HL-60 (cell line): Measurements from ENCODE around the gene ARMC10.

Source experiments
- DNase-seq, 2 experiments: peaks; one replicate each; pipeline ENCODE4 v3.0.0-alpha.2; 2010 to 2020; ENCODE audit warnings: low read depth in 1 of 2, low spot score in 1 of 2
- H3K27ac ChIP-seq: fragments of 250-450 bp; sonication (Bioruptor Pico); replicated peaks from 2 replicates; pipeline ENCODE4 v1.5.1; 2020; ENCODE audit warnings: mild to moderate bottlenecking, moderate library complexity
- H3K27me3 ChIP-seq: fragments of 250-450 bp; sonication (Bioruptor Pico); 2 replicates; pipeline ENCODE4 v1.5.1; 2021; ENCODE audit warnings: mild to moderate bottlenecking, moderate library complexity; ENCODE audit not compliant: insufficient read depth, poor library complexity, severe bottlenecking
- H3K4me3 ChIP-seq: replicated peaks from 2 replicates; pipeline ENCODE4 v1.5.1; 2011; ENCODE audit warnings: mild to moderate bottlenecking, control low read depth, low read length; ENCODE audit not compliant: insufficient read depth
- GABPA ChIP-seq: IDR thresholded peaks from 2 replicates; pipeline ENCODE4 v1.6.1; 2012; ENCODE audit warnings: low read depth
- POLR2AphosphoS5 ChIP-seq: IDR thresholded peaks from 2 replicates; pipeline ENCODE4 v1.6.1; 2012; ENCODE audit warnings: low read depth
- REST ChIP-seq: IDR thresholded peaks from 2 replicates; pipeline ENCODE4 v1.6.1; 2012; ENCODE audit warnings: low read depth; ENCODE audit not compliant: insufficient replicate concordance
- SPI1 ChIP-seq: IDR thresholded peaks from 2 replicates; pipeline ENCODE4 v1.6.1; 2012; ENCODE audit warnings: low read depth, mild to moderate bottlenecking, borderline replicate concordance
- TF ChIP-seq, protein P1 (sequence below): IDR thresholded peaks from one replicate; pipeline ENCODE4 v1.5.1; 2011; ENCODE audit warnings: low read length, control low read depth, inconsistent platforms; ENCODE audit not compliant: insufficient read depth

The ARMC10 gene

DNA sequence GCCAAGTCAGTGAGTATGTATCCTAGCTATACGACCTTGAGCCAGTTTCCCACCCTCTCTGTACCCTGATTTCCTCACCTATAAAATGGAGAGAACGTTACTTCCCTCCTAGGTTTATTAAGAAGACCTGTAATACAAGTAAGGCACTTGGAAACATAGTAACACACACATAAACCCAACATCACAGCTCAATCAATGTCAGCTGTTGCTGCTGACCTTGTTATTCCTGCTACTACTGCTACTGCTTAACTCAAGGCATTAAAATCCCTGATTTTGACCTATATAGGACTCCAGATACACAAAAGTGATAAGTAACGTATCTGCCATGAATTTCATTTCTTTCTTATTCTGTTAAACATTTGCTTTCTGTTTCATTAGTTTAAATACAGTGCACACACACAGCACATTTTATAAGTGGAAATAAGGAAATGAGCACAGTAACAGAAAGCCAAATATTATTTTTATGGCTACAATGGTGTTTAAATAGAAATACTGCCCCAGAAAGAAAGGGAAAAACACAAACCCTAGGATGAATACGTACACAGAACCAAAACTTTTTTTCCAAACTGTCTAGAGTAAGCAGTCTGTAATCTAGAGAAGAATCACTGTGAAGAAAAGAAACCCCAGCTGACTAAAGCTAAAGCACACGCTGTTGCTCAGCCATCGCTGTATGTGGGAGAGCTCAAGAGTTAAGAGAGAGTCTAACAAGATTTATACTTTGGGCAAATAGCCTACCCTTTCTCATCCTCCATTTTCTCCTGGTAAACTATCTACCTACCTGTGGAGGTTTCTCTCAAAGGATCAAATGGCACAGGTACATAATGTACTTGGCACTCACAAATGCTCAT is 55.0 kb downstream of the ARMC10 start:
- H3K4me3 ChIP-seq, result no peak overlapping the region
- H3K27ac ChIP-seq, result no peak overlapping the region
- H3K27me3 ChIP-seq, result no peaks in the 10 kb centered on the region
- TF ChIP-seq POLR2AphosphoS5 (no peak), REST (no peak), SPI1 (no peak), GABPA (no peak)
- TF ChIP-seq, protein P1, sequence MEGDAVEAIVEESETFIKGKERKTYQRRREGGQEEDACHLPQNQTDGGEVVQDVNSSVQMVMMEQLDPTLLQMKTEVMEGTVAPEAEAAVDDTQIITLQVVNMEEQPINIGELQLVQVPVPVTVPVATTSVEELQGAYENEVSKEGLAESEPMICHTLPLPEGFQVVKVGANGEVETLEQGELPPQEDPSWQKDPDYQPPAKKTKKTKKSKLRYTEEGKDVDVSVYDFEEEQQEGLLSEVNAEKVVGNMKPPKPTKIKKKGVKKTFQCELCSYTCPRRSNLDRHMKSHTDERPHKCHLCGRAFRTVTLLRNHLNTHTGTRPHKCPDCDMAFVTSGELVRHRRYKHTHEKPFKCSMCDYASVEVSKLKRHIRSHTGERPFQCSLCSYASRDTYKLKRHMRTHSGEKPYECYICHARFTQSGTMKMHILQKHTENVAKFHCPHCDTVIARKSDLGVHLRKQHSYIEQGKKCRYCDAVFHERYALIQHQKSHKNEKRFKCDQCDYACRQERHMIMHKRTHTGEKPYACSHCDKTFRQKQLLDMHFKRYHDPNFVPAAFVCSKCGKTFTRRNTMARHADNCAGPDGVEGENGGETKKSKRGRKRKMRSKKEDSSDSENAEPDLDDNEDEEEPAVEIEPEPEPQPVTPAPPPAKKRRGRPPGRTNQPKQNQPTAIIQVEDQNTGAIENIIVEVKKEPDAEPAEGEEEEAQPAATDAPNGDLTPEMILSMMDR, result no peak
- DNase-seq, result no peak

- no peak for DNase-seq
- TF ChIP-seq REST (no peak), GABPA (no peak), POLR2AphosphoS5 (no peak), SPI1 (no peak)
- TF ChIP-seq, protein P1, result no peak
- H3K4me3 ChIP-seq, result no peak overlapping the region
- no peaks in the 10 kb centered on the region for H3K27me3 ChIP-seq
- H3K27ac ChIP-seq, result no peak overlapping the region
These were observed 56.1 kb downstream of the ARMC10 start for GRCh38 chr7:103130901-103131624.

DNA sequence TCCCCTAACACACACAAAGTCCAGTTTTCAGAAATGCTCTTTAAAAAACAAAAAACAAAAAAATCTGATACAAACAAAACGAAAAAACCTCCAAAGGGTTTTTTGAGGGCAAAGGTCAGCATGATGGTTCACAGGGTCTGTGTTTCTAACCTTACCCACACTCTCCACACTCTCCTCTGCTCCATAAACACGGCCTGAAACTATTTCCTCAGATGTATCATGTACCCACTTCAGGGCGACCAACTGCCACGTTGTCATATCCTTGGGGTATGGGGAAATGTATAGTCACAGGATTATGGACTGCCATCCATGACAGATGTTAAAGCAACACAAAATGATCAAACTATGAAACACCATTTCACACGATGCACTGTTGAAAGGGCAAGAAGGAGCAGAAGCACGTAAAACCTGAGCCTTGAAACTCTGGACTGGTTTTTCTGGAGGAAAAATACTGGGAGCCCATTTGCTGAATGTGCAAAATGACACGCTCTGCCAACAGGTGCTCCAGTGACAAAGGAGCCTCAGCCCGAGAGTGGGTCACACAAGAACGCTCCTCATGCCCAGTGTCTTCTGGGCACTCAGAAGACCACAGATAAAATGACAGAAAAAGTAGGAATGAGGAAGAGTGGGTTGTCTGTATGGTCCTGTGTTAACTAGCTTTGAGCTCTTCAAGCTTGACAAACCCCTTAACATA is 58.2 kb downstream of the ARMC10 start:
- H3K27me3 ChIP-seq, result no peaks in the 10 kb centered on the region
- no peak for DNase-seq

More for the DNA sequence above, 58.2 kb downstream of the ARMC10 start:
- Histone ChIP-seq H3K4me3 (no peak overlapping the region), H3K27ac (no peak overlapping the region)
- TF ChIP-seq GABPA (no peak), REST (no peak), POLR2AphosphoS5 (no peak), SPI1 (no peak)
- TF ChIP-seq, protein P1, result no peak
